GM18526 (cell line): Measurements from ENCODE around the gene NELFA.

Experiments
- POLR2A ChIP-seq: IDR thresholded peaks from 3 replicates; pipeline ENCODE4 v1.6.1; 2011; ENCODE audit not compliant: insufficient read length; ENCODE audit errors: extremely low read depth

Gene NELFA

DNA sequence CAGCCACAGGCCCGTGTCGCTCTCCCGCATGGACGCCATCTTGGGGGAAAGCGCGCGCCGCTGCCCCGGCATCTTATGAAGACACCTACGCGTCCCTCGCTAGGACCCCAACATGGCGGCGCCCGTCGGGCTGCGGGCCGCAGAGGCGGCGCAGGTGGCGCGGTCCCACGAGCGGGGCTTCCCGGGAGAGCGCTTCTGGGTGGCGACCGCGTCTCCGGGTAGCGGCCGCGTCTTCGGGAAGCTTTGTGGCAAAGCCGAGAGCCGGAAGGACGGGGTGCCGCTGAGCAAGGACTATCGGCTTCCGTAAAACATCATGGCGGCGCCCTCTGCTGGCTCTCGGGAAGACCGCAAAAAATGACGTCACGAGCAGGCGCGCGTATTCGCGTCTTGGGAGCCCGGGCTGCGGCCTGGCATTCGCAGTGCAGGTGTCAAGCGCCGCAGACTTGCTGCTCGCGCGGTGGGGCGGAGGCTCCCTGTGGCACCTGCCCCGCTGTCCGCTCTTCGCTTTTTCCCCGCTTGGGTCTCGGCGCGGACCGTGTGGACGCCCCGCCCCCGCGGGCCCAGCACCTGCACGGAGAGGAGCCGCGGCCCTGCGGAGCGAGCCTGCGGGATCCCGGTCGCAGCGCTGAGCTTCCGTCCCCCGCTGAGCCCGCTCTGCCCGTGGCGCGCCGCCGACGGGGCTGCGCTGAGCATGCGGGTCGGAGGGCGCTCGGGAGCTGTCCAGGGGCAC lies at the start of gene NELFA:
Gene NELFA, minus strand, starts transcription at position 54 of the 730 bp plus-strand sequence. Its CDS starts 15 bp downstream, at position 39.
- TF ChIP-seq POLR2A, result peak; percentile 54

DNA sequence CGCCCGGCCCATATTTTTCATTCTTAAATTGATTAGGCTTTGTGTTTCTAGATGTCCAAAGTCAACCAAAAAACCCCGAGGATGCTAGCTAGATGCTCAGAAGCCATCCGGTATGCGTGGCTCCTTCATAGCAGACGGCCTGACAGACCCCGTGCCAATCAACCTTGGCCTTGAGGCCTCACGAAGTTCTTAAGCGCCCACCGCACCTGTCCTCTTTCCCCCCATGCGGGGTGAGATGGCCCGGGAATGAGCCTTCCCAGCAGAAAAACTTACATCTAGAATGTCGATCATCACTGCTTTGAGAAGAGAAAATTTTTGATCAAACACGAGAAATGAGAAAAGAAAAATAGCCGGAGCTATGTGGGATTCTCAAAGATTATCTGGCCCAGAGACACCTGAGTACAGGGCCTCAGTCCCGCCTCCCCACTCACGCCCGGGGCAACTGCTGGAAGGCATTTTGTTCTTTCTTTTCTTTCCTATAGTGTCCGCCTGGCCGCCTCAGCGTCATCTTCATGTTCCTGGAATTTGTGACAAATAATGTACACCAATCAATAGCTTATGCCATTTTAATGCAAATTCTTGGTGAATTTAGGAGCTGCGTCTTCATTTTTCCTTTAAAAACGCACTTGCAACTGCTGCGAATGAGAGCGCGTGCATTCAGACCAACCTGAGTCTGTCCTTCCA lies 48.8 kb upstream of the NELFA start:
- no peak for TF ChIP-seq POLR2A

DNA sequence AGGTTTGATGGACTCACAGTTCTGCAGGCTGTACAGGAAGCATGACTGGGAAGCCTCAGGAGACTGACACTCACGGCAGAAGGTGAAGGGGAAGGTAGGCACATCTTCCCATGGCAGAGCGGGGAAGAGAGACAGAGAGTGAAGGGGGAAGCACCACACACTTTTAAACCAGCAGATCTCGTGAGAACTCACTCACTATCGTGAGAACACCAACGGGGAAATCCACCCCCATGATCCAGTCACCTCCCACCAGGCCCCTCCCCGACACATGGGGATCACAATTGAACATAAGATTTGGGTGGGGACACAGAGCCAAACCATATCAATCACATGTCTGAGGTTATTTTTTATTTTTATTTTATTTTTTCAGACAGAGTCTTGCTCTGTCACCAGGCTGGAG lies 45.4 kb upstream of the NELFA start:
- no peak for TF ChIP-seq POLR2A

DNA sequence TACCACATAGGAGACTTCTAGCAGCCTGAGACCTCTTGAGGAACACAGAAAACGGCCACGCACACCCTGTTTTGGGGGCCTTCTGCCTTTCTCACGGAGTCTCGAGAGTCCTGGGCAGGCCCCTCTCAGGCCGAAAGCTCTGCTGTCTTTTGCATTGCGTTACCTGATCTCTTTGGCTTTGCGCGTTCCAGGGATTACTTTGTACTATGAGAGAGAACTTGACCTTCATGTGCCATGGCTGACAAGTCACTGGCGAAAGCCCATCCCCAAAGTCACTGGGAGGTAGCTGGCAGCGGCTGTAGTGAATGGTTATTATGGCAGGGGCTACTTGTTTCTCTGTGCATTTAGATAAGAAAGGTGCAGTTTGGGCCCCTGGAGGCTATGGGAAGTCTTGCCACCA lies 42.3 kb upstream of the NELFA start:
- TF ChIP-seq POLR2A, result no peak

DNA sequence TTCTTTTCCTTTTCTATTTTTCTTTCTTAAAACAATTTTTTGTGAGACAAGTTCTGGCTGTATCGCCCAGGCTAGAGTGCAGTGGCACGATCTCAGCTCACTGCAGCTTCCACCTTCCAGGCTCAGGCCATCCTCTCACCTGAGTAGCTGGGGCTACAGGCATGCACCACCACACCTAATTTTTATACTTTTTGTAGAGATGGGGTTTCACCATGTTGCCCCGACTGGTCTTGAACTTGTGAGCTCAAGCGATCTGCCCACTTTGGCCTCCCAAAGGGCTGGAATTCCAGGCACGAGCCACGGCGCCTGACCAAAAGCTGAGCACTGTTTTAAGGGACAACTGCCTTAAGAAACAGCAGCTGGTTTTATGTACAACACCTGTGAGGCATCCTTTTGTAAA lies 41.0 kb upstream of the NELFA start:
- TF ChIP-seq POLR2A, result no peak

DNA sequence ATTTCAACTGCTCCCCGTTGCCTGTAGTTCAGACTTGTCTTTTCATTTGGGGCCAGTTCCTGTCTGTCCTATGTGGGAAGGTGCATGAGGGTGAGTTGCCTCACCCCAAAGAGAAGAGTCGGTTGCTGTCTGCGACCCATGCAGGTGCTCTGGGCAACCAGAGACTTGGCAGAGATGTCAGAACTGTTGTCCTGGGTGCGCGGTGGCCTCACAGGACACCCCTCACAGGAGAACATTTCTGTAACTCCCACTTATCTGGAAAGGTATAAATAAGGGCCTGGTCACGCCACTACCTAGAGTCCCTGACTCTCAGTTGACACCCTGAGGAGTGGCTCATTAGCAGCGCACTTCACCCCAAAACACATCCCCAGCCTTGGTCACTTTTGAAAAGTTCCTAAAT lies 40.6 kb upstream of the NELFA start:
- TF ChIP-seq POLR2A, result no peak

DNA sequence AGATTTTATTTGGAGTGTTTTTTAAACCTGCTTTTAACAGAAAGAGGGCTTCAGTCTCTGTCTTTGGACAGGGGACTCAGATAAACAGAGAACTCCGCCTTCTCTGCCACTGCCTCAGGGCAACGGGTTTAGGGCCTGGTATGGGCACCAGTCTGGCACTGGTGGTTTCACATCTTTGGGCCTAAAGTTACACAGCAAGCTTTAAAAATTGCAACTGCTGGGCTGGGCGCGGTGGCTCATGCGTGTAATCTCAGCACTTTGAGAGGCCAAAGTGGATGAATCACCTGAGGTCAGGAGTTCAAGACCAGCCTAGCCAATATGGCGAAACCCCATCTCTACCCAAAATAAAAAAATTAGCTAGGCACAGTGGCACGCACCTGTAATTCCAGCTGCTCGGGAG lies 40.1 kb upstream of the NELFA start:
- TF ChIP-seq POLR2A, result no peak

DNA sequence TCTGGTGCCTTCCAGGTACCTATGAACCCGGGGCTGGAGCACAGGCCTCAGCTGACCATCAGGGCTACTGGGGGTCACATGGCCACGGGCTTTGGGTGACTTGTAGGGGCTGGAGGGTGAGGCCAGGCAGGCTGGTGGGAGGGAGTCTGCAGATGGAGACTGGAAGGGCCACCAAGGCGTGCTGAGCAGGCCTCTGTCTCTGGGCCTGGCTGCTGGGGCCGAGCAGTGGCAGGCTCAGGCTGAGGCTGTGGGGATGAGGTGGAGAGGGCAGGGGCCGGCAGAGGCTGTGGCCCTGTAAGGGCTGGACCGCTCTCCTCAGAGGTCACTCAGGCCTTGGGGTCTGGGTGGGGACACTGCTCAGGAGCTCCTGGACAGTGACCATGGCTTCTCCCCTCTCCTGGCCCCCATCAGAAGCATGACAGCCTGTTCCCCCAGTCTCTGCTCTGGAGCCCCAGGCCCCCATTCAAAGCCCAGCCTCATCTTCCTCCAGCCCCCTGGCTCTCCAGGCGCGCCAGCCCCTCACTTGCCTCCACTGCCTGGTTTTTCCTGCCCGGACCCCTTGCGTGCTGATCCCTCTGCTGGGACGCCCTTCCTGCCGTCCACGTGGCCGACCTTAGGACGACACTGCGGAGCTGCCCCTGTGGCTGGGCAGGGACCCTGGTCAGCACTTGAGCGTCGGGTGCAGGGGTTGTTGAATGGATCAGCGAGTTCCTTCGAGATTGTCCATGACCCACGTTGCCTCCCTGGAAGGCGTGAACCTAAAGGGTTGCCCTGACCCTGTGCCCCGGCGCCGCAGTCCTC lies 39.2 kb upstream of the NELFA start:
- no peak for TF ChIP-seq POLR2A

DNA sequence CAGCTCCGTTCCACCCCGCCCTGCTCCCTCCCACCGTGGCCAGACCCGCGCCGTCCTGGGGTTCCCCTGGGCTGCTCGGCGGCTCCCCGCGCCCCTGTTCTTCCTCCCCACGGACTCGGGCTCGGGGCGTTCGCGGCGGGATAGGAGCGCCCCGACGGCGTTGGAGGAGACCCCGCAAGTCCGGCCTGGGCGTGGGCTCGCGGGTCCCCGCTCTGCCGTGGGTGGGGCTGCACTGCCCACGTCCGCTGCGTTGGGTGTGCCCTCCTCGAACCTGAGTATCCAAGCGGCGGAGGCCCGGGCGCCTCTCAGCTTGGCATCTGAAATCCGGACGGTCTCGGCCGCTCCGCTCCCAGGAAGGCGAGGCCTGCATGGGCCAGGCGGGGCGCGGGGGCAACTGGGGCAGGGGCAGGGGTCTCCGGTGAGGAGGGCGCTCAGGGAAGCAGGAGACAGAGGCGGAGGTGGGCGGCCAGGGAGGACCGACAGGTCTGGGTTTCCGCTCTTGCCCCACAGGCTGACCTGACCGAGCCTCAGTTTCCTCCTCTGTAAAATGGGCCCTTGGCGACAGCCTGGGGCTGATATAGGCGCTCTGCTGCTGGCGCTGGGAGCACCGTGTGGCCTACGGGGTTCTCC lies 38.4 kb upstream of the NELFA start:
- TF ChIP-seq POLR2A, result no peak

DNA sequence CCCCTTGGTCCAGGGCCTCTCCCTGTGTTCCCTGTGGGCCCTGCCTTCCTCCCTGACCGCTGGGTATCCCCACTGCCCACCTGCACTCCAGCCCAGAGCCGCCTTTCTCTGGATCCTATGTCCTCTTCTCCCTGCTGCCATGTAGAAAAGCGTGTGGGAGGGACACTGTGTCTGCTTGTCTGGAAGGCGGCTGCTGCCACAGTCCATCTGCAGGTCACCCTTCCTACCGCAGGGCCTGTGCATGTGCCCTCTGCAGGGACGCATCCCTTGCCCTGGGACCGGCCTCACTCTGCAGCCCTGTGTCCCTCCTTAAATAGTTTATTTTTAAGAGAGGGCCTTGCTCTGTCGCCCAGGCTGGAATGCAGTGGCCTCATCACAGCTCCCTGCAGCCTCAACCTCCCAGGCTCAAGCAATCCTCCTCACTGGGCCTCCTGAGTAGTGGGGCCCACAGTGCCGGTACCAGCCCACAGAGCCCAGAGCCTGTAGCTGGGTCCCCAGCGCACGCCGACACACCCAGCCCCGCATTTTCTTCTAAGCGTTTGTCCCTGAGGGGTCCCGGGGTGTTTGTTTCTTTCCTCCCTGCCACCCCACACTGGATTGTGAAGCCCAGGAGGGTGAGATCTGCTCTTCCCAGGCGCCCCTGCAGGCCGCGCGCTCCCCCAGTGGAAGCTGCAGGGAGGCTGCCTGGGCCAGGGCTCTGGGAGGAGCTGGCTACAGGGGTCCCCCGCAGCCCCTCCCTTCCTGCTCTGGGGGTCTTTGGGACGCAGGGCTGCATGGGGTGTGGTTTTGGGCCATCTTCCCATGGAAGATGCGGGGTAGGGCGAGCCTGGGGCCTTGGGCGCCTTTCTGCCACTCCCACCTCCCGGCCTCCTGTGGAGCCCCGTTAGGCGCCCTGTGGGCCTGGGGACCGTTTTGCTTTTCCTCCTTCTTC lies 37.5 kb upstream of the NELFA start:
- TF ChIP-seq POLR2A, result no peak

DNA sequence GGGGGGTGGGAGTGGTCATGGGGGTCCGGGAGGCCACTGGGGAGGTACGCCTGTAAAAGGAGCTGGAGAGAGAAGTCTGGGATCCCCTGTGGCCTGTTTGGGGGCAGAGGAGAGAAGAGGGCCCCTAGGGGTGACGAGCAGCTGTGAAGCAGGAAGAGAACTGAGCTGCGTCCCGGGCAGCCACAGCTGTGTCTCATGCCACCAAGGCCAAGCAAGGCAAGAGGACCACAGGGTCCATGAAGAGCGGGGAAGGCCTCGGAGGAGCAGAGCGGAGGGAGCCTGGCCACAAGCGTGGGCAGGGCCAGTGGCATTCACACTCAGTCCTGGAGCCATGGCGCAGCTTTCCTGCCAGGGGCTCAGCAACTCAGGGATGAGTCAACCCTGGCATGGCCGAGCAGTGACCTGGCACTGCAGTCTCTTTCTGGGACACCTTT lies 36.8 kb upstream of the NELFA start:
- TF ChIP-seq POLR2A, result no peak

DNA sequence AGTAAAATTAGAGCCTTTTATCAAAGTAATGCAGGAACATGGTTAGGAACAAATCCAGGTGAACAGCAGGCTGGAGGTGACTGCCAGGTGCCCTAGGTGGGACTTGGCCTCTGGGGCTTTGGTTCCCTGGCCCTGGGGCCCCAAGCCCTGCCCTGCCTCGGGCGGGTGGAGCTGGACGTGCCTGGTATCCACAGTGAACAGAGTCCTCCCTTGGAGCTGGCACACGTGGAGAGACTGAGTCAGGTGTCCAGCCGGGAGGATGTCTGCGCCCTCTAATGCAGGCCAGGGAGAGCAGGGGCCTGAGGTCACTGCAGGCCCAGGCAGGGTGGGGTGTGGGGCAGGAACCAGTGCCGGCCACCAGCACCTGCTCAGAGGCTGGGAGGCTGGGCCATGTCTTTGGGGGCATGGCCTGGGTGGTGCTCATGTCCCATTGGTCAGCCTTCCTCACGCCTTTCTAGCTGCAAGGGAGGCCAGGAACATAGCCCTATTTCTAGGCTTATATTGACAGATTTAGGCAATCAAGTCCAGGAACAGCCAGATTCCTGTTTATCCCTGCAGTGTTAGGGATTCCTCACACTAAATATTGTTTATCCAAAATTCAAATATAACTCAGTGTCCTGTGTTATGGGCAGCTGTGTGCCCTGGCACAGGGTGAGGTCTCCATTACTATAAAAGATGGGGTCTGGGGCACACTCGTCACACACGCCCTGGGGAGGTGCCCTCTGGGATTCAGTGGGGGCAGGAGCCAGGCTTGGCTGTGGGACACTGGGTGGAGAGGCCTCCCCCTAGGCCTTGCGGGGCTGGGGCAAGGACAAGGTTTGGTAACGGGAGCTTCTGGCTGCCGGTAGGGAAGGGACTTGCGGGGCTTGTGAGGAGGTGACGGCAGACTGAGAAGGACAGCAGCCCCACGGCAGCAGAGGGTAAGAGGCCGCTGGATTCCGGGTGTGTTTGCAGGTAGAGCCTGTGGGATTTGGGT lies 36.1 kb upstream of the NELFA start:
- TF ChIP-seq POLR2A, result no peak

DNA sequence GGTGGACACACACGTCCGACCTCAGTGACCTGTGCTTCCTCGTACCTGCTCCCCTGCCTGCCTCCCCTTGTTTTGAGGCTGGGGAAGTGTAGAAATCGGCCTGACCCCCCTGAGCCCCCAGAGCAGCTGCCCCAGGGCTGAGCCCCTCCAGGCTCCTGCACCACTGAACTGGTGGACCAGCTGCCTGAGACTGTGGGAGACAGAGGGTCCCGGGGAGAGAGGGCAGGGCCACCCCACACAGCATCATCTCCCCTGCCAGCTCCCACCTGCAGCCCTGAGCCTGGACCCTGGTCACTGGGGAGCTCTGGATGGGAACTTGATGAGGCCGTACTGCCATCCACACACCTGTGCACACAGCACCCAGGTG lies 35.3 kb upstream of the NELFA start:
- no peak for TF ChIP-seq POLR2A
